PC-3 (cell line): ENCODE data around the gene KIAA1614. TPM values are rescaled to one million over a fixed set of nuclear protein-coding genes. Genes with fewer than 3 reads are reported as not detected.

Source experiments
- ATAC-seq: fragments of 200-7000 bp; cut with Tn5 transposase; 2 replicates; pipeline ENCODE4 v1.9.1; 2020; ENCODE audit warnings: mild to moderate bottlenecking, moderate library complexity
- Bru-seq: library from RNA; stranded (reverse); fragments of 400-500 nt; gene quantifications from one replicate; lab custom pipeline; 2021; lab: Mats Ljungman, UMichigan
- BruChase-seq, 2 experiments: library from RNA; stranded (reverse); fragments of 400-500 nt; gene quantifications; one replicate each; lab custom pipeline; 2021; lab: Mats Ljungman, UMichigan
- BruUV-seq: library from RNA; stranded (reverse); fragments of 400-500 nt; replicated peaks from 2 replicates; lab custom pipeline; 2021; lab: Mats Ljungman, UMichigan
- CTCF ChIA-PET: fragments of 300-600 bp; sonication (Branson Sonifier 250); formaldehyde crosslinking; loops from one replicate; lab custom pipeline; 2022; ENCODE audit warnings: antibody characterized with exemption; lab: Charles Lee
- POLR2A ChIA-PET: fragments of 300-600 bp; sonication (Branson Sonifier 250); formaldehyde crosslinking; loops from one replicate; lab custom pipeline; 2022; ENCODE audit warnings: antibody characterized with exemption; ENCODE audit not compliant: unreplicated experiment; lab: Charles Lee
- DNase-seq: peaks from one replicate; pipeline ENCODE4 v3.0.0-alpha.2; 2015
- H2AFZ ChIP-seq: fragments of 300-600 bp; sonication (generic); 2 replicates; pipeline ENCODE4 v1.6.0; 2016; ENCODE audit warnings: antibody characterized with exemption, low read length
- H3F3A ChIP-seq: fragments of 300-600 bp; sonication (generic); one replicate; pipeline ENCODE4 v1.6.0; 2017; ENCODE audit warnings: antibody characterized with exemption, low read length, control low read depth, mild to moderate bottlenecking; ENCODE audit not compliant: unreplicated experiment
- H3K27ac ChIP-seq: fragments of 300-600 bp; sonication (generic); 2 replicates; pipeline ENCODE4 v1.5.1; 2016; ENCODE audit warnings: mild to moderate bottlenecking, low read length
- H3K27me3 ChIP-seq: fragments of 300-600 bp; sonication (generic); 2 replicates; pipeline ENCODE4 v1.6.1; 2016; ENCODE audit warnings: low read length, mixed read lengths
- H3K36me3 ChIP-seq: fragments of 300-600 bp; sonication (generic); 2 replicates; pipeline ENCODE4 v1.6.1; 2016; ENCODE audit warnings: low read depth, mixed run types, low read length, mixed read lengths
- H3K4me1 ChIP-seq: fragments of 300-600 bp; sonication (generic); 2 replicates; pipeline ENCODE4 v1.5.1; 2016; ENCODE audit warnings: low read length; ENCODE audit not compliant: insufficient read depth
- H3K4me2 ChIP-seq: fragments of 300-600 bp; sonication (generic); 2 replicates; pipeline ENCODE4 v1.6.0; 2016; ENCODE audit warnings: low read length
- H3K4me3 ChIP-seq: fragments of 300-600 bp; sonication (generic); 2 replicates; pipeline ENCODE4 v1.5.1; 2016; ENCODE audit warnings: mild to moderate bottlenecking, low read length, mixed read lengths
- H3K79me2 ChIP-seq: fragments of 300-600 bp; sonication (generic); 2 replicates; pipeline ENCODE4 v1.6.1; 2017; ENCODE audit warnings: low read length, mixed read lengths
- H3K9ac ChIP-seq: fragments of 300-600 bp; sonication (generic); 2 replicates; pipeline ENCODE4 v1.6.0; 2016; ENCODE audit warnings: mild to moderate bottlenecking, low read length
- H3K9me2 ChIP-seq: fragments of 300-600 bp; sonication (generic); replicated peaks from 2 replicates; pipeline ENCODE4 v1.6.1; 2016; ENCODE audit warnings: mixed run types, low read length, mixed read lengths
- H3K9me3 ChIP-seq: fragments of 300-600 bp; sonication (generic); 2 replicates; pipeline ENCODE4 v1.6.1; 2016; ENCODE audit warnings: low read length, mixed read lengths
- H4K20me1 ChIP-seq: fragments of 300-600 bp; sonication (generic); 2 replicates; pipeline ENCODE4 v1.6.1; 2016; ENCODE audit warnings: low read length, mixed read lengths
- EZH2 ChIP-seq: fragments of 300-600 bp; sonication (generic); IDR thresholded peaks from one replicate; pipeline ENCODE4 v1.6.1; 2017; ENCODE audit warnings: antibody characterized with exemption, mild to moderate bottlenecking, low read length; ENCODE audit not compliant: unreplicated experiment
- EZH2phosphoT487 ChIP-seq: fragments of 300-600 bp; sonication (generic); IDR thresholded peaks from 2 replicates; pipeline ENCODE4 v1.6.1; 2018; ENCODE audit warnings: mild to moderate bottlenecking, antibody characterized with exemption, low read length, borderline replicate concordance
- intact Hi-C: fragments of 100-400 bp; cut with micrococcal nuclease; formaldehyde crosslinking; loops from 2 replicates; pipeline ENCODE4 v1.9.0; 2023
- long read RNA-seq: library from polyadenylated mRNA; unstranded; transcript quantifications from one replicate; pipeline ENCODE4 v2.0.0, GENCODE V29; 2021; ENCODE audit not compliant: unreplicated experiment
- total RNA-seq: library from RNA; depleted of rRNA; stranded (reverse); fragments of >200 nt; gene quantifications from 2 replicates; pipeline ENCODE4 v1.2.3, GENCODE V29; 2014; rRNA removed
- TF ChIP-seq, protein P1 (sequence below): fragments of 300-600 bp; sonication (generic); conservative IDR thresholded peaks from 2 replicates; pipeline ENCODE4 v1.5.1; 2017; ENCODE audit warnings: antibody characterized with exemption, low read depth, mild to moderate bottlenecking, low read length

The KIAA1614 gene, protein sequence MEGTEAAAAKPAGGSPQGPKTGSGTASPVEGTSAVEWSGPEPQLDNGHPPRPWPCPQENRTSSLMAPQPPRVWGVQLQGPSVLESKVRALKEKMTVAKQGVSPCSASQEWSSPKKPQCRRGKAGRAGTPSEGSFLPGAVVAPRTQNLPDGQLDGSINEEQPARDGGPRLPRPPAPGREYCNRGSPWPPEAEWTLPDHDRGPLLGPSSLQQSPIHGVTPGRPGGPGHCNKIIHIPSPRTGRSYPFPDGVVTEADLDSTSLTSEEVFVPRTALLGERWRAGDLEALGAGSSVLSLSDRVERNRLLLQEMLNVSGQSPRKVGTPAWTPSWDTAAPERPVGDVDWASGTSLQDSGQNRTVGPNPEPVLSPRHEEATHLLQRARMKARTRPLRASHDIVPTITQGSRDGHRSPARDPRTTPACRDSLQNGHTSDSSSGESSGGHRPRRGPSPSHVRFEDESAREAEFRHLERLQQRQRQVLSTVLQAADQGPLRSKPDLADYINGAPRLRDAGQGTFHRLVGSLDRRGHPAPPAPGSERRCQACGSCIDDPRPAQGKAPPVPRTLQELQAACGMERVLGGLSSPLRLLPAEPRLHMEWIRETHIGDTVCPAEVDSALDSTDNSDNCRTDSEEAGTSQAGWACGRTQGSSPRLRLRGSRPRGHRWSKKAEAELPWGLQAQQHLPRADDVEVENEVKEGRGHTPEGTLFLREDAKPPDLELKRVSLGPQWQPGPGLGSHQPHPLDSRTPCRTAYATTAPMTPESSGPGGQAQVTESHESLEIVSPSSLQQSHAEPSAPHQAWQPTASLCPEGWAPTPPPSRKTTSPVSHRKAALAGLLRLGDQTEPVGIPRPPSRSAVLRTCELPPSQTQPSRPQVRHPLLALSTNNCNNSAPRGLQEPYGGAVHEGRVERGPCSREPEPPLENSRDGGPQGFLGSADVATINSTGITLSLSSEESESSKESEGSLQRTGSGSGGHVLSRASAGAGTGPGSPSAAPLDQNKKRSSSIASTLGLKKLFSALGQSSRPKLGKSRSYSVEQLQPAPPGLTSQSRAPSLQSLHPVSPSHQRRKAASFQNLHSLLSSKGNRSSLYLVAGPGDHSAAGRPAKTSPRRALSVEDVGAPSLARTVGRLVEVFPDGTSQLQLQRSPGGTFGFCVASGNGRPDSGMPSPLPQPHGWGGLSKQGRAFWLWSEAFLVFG
- total RNA-seq (not detected in 2 replicates), Bru-seq, nascent RNA (not detected), BruChase-seq, experiment 1, labeled RNA remaining after a 6-hour chase (percentile 14 among the genes with signal in this experiment), BruChase-seq, experiment 2, labeled RNA remaining after a 2-hour chase (percentile 18 among the genes with signal in this experiment)
- long read RNA-seq, partial matches to known transcripts = 0 of 1 reads
- long read RNA-seq, other reads (novel, unspliced or antisense) = 1 of 1 reads

DNA sequence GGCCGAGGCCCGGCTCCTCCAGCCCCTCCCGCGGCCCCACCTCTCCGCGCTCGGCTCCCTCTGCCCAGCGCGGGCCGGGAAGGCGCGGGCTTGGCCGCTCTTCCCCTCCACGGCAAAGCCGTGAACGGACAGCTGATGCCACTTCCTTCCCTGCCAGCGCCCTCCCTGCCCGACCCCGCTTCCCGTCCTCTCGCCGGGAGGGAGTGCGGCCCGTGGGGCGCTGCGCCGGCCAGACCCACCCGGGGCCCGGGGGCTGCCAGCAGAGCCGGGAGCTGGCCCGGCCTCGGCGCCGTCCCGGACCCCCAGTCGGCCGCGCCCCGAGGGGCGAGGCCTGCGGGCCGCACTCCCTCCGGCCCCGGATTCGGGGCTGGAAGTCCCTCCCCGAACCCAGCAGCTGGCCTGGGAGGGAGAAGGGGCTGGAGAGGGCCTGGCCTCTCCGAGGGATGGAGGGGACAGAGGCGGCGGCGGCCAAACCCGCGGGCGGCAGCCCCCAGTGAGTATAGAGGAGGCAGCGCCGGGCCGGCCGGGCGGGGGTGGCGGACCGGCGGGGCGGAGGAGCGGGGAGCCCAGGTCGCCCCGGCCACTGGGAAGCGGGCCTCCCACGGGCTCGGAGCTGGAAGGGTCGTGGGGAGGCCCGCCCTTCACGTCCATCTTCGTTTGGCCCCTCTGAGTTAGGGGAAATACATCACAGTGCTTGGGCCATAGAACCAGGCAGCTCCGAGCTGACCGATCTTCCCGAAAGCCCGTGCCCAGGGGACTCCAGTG lies at the start of gene KIAA1614:
Gene KIAA1614 (plus strand): TSS at position 97 of the 765 bp plus-strand sequence. CDS start 347 bp downstream, at position 444.
- no peaks in the 10 kb centered on the region for H3K36me3 ChIP-seq
- DNase-seq (no peak), ATAC-seq (no peak)
- H3F3A ChIP-seq = no peaks in the 10 kb centered on the region
- no peaks in the 10 kb centered on the region for H3K4me1 ChIP-seq
- ChIA-PET POLR2A (no interaction called here), CTCF (no interaction called here)
- no peaks in the 10 kb centered on the region for H3K27me3 ChIP-seq
- H3K27ac ChIP-seq = no peak within 1 kb of the TSS
- no peak within 1 kb of the TSS for H3K4me2 ChIP-seq
- H3K4me3 ChIP-seq = no peak within 1 kb of the TSS
- BruUV-seq = no TSS peak
- no peaks in the 10 kb centered on the region for H4K20me1 ChIP-seq
- intact Hi-C loops = no loop called here
- H3K79me2 ChIP-seq = no peaks in the 10 kb centered on the region
- no peaks in the 10 kb centered on the region for H3K9me2 ChIP-seq
- no peak within 1 kb of the TSS for H3K9ac ChIP-seq
- no peaks in the 10 kb centered on the region for H3K9me3 ChIP-seq
- no peak within 1 kb of the TSS for H2AFZ ChIP-seq
- TF ChIP-seq EZH2phosphoT487 = no peak
- TF ChIP-seq, protein P1, sequence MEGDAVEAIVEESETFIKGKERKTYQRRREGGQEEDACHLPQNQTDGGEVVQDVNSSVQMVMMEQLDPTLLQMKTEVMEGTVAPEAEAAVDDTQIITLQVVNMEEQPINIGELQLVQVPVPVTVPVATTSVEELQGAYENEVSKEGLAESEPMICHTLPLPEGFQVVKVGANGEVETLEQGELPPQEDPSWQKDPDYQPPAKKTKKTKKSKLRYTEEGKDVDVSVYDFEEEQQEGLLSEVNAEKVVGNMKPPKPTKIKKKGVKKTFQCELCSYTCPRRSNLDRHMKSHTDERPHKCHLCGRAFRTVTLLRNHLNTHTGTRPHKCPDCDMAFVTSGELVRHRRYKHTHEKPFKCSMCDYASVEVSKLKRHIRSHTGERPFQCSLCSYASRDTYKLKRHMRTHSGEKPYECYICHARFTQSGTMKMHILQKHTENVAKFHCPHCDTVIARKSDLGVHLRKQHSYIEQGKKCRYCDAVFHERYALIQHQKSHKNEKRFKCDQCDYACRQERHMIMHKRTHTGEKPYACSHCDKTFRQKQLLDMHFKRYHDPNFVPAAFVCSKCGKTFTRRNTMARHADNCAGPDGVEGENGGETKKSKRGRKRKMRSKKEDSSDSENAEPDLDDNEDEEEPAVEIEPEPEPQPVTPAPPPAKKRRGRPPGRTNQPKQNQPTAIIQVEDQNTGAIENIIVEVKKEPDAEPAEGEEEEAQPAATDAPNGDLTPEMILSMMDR = no peak
- TF ChIP-seq EZH2 = no peak

DNA sequence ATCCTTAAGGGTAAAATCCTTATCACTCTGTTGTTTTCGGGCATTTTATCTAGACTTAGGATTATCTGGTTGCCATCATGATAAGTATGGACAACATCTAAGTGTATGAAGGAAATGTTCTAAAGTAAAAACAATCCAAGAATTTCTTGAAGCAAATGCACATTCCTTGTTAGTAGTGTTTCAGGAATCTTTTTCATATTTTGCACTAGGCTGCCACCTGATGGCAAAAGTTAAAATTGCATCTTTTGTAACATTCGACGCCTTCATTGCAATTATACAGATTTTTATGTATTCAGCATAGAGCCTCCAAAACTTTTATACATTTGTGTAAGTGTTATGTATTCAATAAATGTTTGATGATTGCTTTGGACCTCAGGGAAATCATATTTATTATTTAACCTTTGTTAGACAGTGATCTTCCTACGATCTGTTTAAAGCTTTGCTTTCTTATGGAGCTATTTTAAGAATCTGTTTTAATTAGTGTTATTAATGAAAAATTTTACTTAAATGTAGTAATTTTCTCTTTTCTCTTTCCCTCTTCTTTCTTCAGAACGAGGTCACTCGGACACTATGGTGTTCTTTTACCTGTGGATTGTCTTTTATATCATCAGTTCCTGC lies 49.4 kb upstream of the KIAA1614 start:
- Histone ChIP-seq H3K4me1 (no peaks in the 10 kb centered on the region), H3F3A (no peaks in the 10 kb centered on the region), H2AFZ (no peak overlapping the region), H3K9ac (no peak overlapping the region), H3K27ac (no peak overlapping the region), H3K36me3 (no peaks in the 10 kb centered on the region), H3K79me2 (no peaks in the 10 kb centered on the region), H3K4me2 (no peak overlapping the region), H3K4me3 (no peak overlapping the region), H3K27me3 (no peaks in the 10 kb centered on the region), H4K20me1 (no peaks in the 10 kb centered on the region), H3K9me3 (no peaks in the 10 kb centered on the region), H3K9me2 (no peaks in the 10 kb centered on the region)
- no peak for TF ChIP-seq EZH2phosphoT487
- TF ChIP-seq EZH2 = no peak
- TF ChIP-seq, protein P1 = peak; percentile 69
- DNase-seq (peak; percentile 71), ATAC-seq (no peak)
- no TSS peak for BruUV-seq
- CTCF ChIA-PET = interaction anchor here (0.7 to 2.6 kb wide), 4 partner anchors 84 to 347 kb away, joined by 3 to 6 read pairs (median 4); no protein-coding TSS in a partner anchor
- intact Hi-C loops = loop anchor here (5.0 kb wide), 3 partner anchors 86 to 331 kb away; partner anchors contain the start of gene XPR1
- POLR2A ChIA-PET = no interaction called here
